BLaER1 treated with 17β-estradiol and CSF1 and Interleukin-3, amounts not matched to agents 10 nM and 100 nM (cell line): ENCODE results near the gene MSI2.

Experiments
- H3K27ac ChIP-seq, 11 experiments: shearing (Covaris generic); formaldehyde crosslinking; 2 replicates each; pipeline ENCODE4 v1.8.1; 2022
- H3K27me3 ChIP-seq, 11 experiments: shearing (Covaris generic); formaldehyde crosslinking; 2 replicates each; pipeline ENCODE4 v1.8.1; 2022
- H3K36me3 ChIP-seq, 11 experiments: shearing (Covaris generic); formaldehyde crosslinking; 2 replicates each; pipeline ENCODE4 v1.8.1; 2022
- H3K4me1 ChIP-seq, 10 experiments: shearing (Covaris generic); formaldehyde crosslinking; 2 replicates each; pipeline ENCODE4 v1.8.1; 2022
- H3K4me2 ChIP-seq, 11 experiments: shearing (Covaris generic); formaldehyde crosslinking; 2 replicates each; pipeline ENCODE4 v1.8.1; 2022
- H3K4me3 ChIP-seq, 10 experiments: shearing (Covaris generic); formaldehyde crosslinking; 2 replicates each; pipeline ENCODE4 v1.8.1; 2022
- H3K9ac ChIP-seq, 11 experiments: shearing (Covaris generic); formaldehyde crosslinking; 2 replicates each; pipeline ENCODE4 v1.8.1; 2022
- H3K9me3 ChIP-seq, 11 experiments: shearing (Covaris generic); formaldehyde crosslinking; replicated peaks in 1 of 11; 2 replicates each; pipeline ENCODE4 v1.8.1; 2022
- H4K20me1 ChIP-seq, 11 experiments: shearing (Covaris generic); formaldehyde crosslinking; 2 replicates each; pipeline ENCODE4 v1.8.1; 2022
- Cebpa-rat ChIP-seq, 11 experiments: shearing (Covaris generic); IDR thresholded peaks; 2 replicates each; pipeline ENCODE4 v1.8.1; 2022

Gene MSI2

DNA sequence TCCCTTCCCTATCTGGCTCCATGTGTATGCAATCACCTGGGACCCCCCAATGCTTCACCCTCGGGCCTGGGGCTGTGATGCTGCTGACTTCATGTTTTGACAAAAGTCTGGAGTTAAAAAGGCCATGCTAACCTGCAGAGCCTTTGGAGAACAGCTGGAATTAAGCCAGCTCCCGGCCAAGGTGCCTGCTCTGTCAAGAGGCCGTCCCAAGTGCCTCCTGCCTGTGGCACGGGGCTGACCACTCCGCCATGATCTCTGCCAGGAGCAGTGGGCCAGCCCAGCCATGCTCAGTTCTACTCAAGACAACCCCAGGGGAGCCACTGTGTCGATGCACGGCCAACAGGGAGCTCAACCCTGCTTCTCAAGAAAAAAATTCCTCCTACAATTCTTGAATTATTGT, 395.1 kb downstream of the MSI2 start:
- Histone ChIP-seq H3K4me3 (no peak overlapping the region), H3K4me1 (no peaks in the 10 kb centered on the region), H3K36me3 (peaks cover 2 to 99% (median 80%) of the 10 kb centered on the region in 11 experiments; a peak in 18 of 22 replicates), H4K20me1 (peaks cover 0 to 3% (median 0%) of the 10 kb centered on the region in 11 experiments; a peak in 2 of 22 replicates), H3K27ac (no peak overlapping the region), H3K9ac (no peak overlapping the region), H3K27me3 (no peaks in the 10 kb centered on the region), H3K4me2 (no peak overlapping the region), H3K9me3 (no peaks in the 10 kb centered on the region)
- TF ChIP-seq Cebpa-rat (IDR thresholded peaks at IDR 0.05): no peak

GRCh38 chr17:57651996-57652395, 395.7 kb downstream of the MSI2 start:
- no peaks in the 10 kb centered on the region for H3K4me1 ChIP-seq
- no peak overlapping the region for H3K27ac ChIP-seq
- peaks cover 0 to 8% (median 0%) of the 10 kb centered on the region in 11 experiments; a peak in 2 of 22 replicates for H4K20me1 ChIP-seq
- no peaks in the 10 kb centered on the region for H3K27me3 ChIP-seq
- H3K4me3 ChIP-seq: no peak overlapping the region
- H3K9ac ChIP-seq: no peak overlapping the region
- TF ChIP-seq Cebpa-rat (IDR thresholded peaks at IDR 0.05): no peak
- no peak overlapping the region for H3K4me2 ChIP-seq
- no peaks in the 10 kb centered on the region for H3K9me3 ChIP-seq
- H3K36me3 ChIP-seq: peaks cover 5 to 99% (median 81%) of the 10 kb centered on the region in 11 experiments; a peak in 18 of 22 replicates

DNA sequence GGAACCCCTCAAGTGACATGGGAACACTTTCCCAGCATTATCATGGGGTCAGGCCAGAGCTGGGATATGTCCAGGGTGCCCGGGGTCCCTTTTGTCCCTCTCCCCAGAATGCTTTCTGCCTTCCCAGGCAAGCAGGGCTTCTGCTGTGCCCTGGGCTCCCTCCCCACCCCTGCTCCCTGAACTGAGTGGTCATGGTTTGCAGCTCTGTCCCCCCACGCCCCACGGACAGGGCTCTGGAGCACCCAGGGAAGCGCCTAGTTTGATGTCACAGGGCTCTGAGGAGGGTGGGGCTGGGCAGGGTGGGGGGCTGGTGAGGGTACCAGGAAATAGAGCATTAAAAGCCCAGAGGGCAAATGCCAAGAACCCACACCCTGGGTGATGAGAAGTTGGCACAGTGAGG, 396.5 kb downstream of the MSI2 start:
- no peak overlapping the region for H3K9ac ChIP-seq
- TF ChIP-seq Cebpa-rat (IDR thresholded peaks at IDR 0.05): no peak
- H4K20me1 ChIP-seq: peaks cover 0 to 8% (median 0%) of the 10 kb centered on the region in 11 experiments; a peak in 2 of 22 replicates
- peaks cover 5 to 99% (median 89%) of the 10 kb centered on the region in 11 experiments; a peak in 19 of 22 replicates for H3K36me3 ChIP-seq
- no peaks in the 10 kb centered on the region for H3K4me1 ChIP-seq
- no peaks in the 10 kb centered on the region for H3K9me3 ChIP-seq
- H3K27ac ChIP-seq: no peak overlapping the region
- H3K4me3 ChIP-seq: no peak overlapping the region
- no peak overlapping the region for H3K4me2 ChIP-seq
- H3K27me3 ChIP-seq: no peaks in the 10 kb centered on the region

DNA sequence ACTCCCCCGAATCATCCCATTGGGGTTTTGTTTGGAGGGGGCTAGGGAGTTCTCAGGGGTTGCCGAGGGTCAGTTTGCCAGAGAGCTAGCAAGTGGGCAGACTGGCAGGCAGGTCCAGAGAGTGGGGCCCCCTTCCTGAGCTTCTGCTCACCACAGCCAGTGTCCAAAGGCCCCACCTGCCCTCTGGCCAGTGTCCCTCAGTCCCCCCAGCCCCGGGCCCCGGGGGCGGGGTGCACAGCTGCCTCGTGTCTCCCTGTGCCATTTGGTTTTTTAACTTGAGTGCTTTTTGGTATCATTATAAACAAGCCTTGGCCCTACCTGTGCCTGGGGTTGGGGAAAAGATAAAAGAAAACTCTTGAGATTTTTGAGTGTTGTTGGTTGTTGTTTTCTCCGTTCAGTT, 397.0 kb downstream of the MSI2 start:
- no peaks in the 10 kb centered on the region for H3K4me1 ChIP-seq
- no peak overlapping the region for H3K4me2 ChIP-seq
- H3K9me3 ChIP-seq: no peaks in the 10 kb centered on the region
- peaks cover 5 to 99% (median 90%) of the 10 kb centered on the region in 11 experiments; a peak in 19 of 22 replicates for H3K36me3 ChIP-seq
- no peak overlapping the region; a peak in 1 of 22 replicates for H3K27ac ChIP-seq
- H4K20me1 ChIP-seq: peaks cover 0 to 8% (median 0%) of the 10 kb centered on the region in 11 experiments; a peak in 2 of 22 replicates
- no peak overlapping the region for H3K4me3 ChIP-seq
- no peaks in the 10 kb centered on the region for H3K27me3 ChIP-seq
- H3K9ac ChIP-seq: no peak overlapping the region; a peak in 1 of 22 replicates
- TF ChIP-seq Cebpa-rat (IDR thresholded peaks at IDR 0.05): no peak

GRCh38 chr17:57654040-57654775, 397.9 kb downstream of the MSI2 start:
- Histone ChIP-seq H3K36me3 (peaks cover 5 to 99% (median 90%) of the 10 kb centered on the region in 11 experiments; a peak in 19 of 22 replicates), H3K4me2 (no peak overlapping the region), H3K27ac (no peak overlapping the region), H3K9ac (no peak overlapping the region), H3K9me3 (no peaks in the 10 kb centered on the region), H4K20me1 (peaks cover 0 to 8% (median 0%) of the 10 kb centered on the region in 11 experiments; a peak in 2 of 22 replicates), H3K4me3 (no peak overlapping the region), H3K4me1 (no peaks in the 10 kb centered on the region), H3K27me3 (no peaks in the 10 kb centered on the region)
- TF ChIP-seq Cebpa-rat (IDR thresholded peaks at IDR 0.05): no peak

DNA sequence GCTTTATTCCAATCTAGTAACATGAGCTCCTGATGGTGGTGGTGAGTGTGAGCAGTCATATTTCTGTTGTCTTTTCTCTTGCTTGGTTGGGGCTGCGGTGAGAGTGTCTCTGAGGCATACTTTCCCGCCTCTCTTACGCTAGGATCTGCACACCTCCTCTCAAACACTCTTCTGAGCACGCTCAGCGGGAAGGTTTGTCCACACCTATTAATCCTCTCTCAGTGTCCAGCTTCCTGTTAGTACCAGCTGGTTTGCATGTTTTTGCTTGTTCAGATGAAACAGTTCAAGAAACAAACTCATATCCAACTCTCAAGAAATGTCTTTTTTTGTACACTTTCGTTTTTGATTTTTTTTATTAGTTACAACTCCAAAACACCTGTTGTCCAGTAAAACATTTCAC, 399.2 kb downstream of the MSI2 start:
- Histone ChIP-seq H4K20me1 (peaks cover 0 to 8% (median 0%) of the 10 kb centered on the region in 11 experiments; a peak in 2 of 22 replicates), H3K36me3 (peaks cover 3 to 99% (median 89%) of the 10 kb centered on the region in 11 experiments; a peak in 19 of 22 replicates), H3K9ac (no peak overlapping the region), H3K9me3 (no peaks in the 10 kb centered on the region), H3K27ac (no peak overlapping the region), H3K27me3 (no peaks in the 10 kb centered on the region), H3K4me1 (peaks cover 0 to 5% (median 0%) of the 10 kb centered on the region in 10 experiments; a peak in 5 of 20 replicates), H3K4me2 (no peak overlapping the region), H3K4me3 (no peak overlapping the region)
- TF ChIP-seq Cebpa-rat (IDR thresholded peaks at IDR 0.05): no peak

DNA sequence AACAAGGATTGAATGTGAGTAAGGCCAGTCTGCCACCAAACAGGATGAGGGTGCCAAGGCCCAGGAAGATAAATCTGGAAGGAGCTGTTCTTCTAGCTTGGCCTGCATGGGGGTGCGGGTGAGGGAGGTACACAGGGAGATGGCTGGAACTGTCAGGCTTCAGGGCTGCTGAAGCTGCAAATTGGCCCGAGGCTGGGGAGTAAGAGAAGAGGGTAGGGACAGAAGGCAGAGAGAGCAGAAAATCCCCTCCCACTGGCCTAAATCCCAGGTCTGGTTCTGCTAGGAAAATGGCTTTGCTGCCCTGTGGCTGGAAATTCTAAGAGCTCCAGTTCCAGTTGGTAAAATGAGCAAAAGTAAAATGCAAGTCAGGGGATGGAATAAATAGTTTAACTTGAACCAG, 400.9 kb downstream of the MSI2 start:
- H3K4me2 ChIP-seq: no peak overlapping the region
- H4K20me1 ChIP-seq: peaks cover 0 to 8% (median 0%) of the 10 kb centered on the region in 11 experiments; a peak in 2 of 22 replicates
- no peak overlapping the region for H3K9ac ChIP-seq
- H3K9me3 ChIP-seq: no peaks in the 10 kb centered on the region
- no peaks in the 10 kb centered on the region for H3K27me3 ChIP-seq
- no peak overlapping the region for H3K4me3 ChIP-seq
- peaks cover 0 to 19% (median 8%) of the 10 kb centered on the region in 10 experiments; a peak in 10 of 20 replicates for H3K4me1 ChIP-seq
- TF ChIP-seq Cebpa-rat (IDR thresholded peaks at IDR 0.05): no peak
- no peak overlapping the region for H3K27ac ChIP-seq
- H3K36me3 ChIP-seq: peaks cover 0 to 99% (median 89%) of the 10 kb centered on the region in 11 experiments; a peak in 18 of 22 replicates

- Histone ChIP-seq H3K36me3 (peaks cover 0 to 97% (median 75%) of the 10 kb centered on the region in 11 experiments; a peak in 18 of 22 replicates), H3K4me3 (no peak overlapping the region), H3K27ac (no peak overlapping the region), H3K4me2 (peak overlapping the region in 1 of 11 experiments; percentile 1; a peak in 1 of 22 replicates), H3K27me3 (no peaks in the 10 kb centered on the region), H3K4me1 (peaks cover 9 to 64% (median 46%) of the 10 kb centered on the region in 10 experiments; a peak in 19 of 20 replicates), H4K20me1 (no peaks in the 10 kb centered on the region; a peak in 2 of 22 replicates), H3K9me3 (peaks cover 0 to 8% (median 0%) of the 10 kb centered on the region in 11 experiments; a peak in 5 of 22 replicates), H3K9ac (no peak overlapping the region)
- TF ChIP-seq Cebpa-rat (IDR thresholded peaks at IDR 0.05): no peak
Measured at GRCh38 chr17:57662041-57662440, 405.7 kb downstream of the MSI2 start.

- no peak for TF ChIP-seq Cebpa-rat (IDR thresholded peaks at IDR 0.05)
- Histone ChIP-seq H3K4me2 (peak overlapping the region in 6 of 11 experiments; percentile 5 to 43 (median 16); a peak in 9 of 22 replicates), H3K27ac (peak overlapping the region in 5 of 11 experiments; percentile 1 to 52 (median 23); a peak in 6 of 22 replicates), H3K4me1 (peaks cover 9 to 66% (median 48%) of the 10 kb centered on the region in 10 experiments; a peak in 19 of 20 replicates), H3K36me3 (peaks cover 0 to 97% (median 73%) of the 10 kb centered on the region in 11 experiments; a peak in 18 of 22 replicates), H3K27me3 (no peaks in the 10 kb centered on the region), H4K20me1 (no peaks in the 10 kb centered on the region; a peak in 2 of 22 replicates), H3K4me3 (no peak overlapping the region), H3K9ac (no peak overlapping the region), H3K9me3 (peaks cover 0 to 8% (median 0%) of the 10 kb centered on the region in 11 experiments; a peak in 5 of 22 replicates)
Measured at GRCh38 chr17:57662644-57663308, 406.5 kb downstream of the MSI2 start.
